Stomach (tissue), 9 donors: ENCODE measurements around the gene CXXC1. TPM values are rescaled to one million over a fixed set of nuclear protein-coding genes. Genes with fewer than 3 reads are reported as not detected.

Experiments used
- DNase-seq, 2 donors: peaks; one replicate each; pipeline versions ENCODE4 v3.0.0 to v3.0.0-alpha.2; 2013 to 2019
- H3K27ac ChIP-seq, 5 donors: fragments of 200-600 bp in 4 of 5; sonication (generic) in 4 of 5; one replicate each; pipeline ENCODE4 v1.5.1; 2013 to 2019; ENCODE audit warnings: mild to moderate bottlenecking in 1 of 5, moderate library complexity in 1 of 5
- H3K27me3 ChIP-seq, 3 donors: fragments of 200-600 bp; sonication (generic); one replicate each; pipeline ENCODE4 v1.5.1; 2017 to 2019; ENCODE audit warnings: mixed run types in 1 of 3
- H3K36me3 ChIP-seq, 4 donors: fragments of 200-600 bp; sonication (generic); 1 replicate in 3 of 4; 2 replicates in 1 of 4; pipeline ENCODE4 v1.5.1; 2016 to 2019
- H3K4me1 ChIP-seq, 4 donors: fragments of 200-600 bp; sonication (generic); one replicate each; pipeline ENCODE4 v1.5.1; 2016 to 2019
- H3K4me3 ChIP-seq, 4 donors: fragments of 200-600 bp; sonication (generic) in 3 of 4; one replicate each; pipeline ENCODE4 v1.5.1; 2016 to 2019; ENCODE audit warnings: mild to moderate bottlenecking in 1 of 4
- H3K9me3 ChIP-seq, 4 donors: fragments of 200-600 bp; sonication (generic); one replicate each; pipeline ENCODE4 v1.5.1; 2016 to 2019
- EP300 ChIP-seq: sonication (generic); formaldehyde crosslinking; IDR thresholded peaks from one replicate; pipeline ENCODE4 v1.6.1; 2017; ENCODE audit warnings: antibody characterized with exemption
- POLR2A ChIP-seq, 4 donors: fragments of 450-650 bp; IDR thresholded peaks; one replicate each; pipeline ENCODE4 v1.6.1; 2016; ENCODE audit warnings: antibody characterized with exemption in 4 of 4, control low read depth in 2 of 4, mild to moderate bottlenecking in 1 of 4, moderate library complexity in 1 of 4
- POLR2AphosphoS5 ChIP-seq, 3 donors: sonication (generic); formaldehyde crosslinking; IDR thresholded peaks; one replicate each; pipeline ENCODE4 v1.6.1; 2016; ENCODE audit warnings: antibody characterized with exemption in 3 of 3
- WGBS, 5 donors: extraction: QIAGEN DNeasy Blood & Tissue Kit in 3 of 5; methylation state at CpG; one replicate each; pipeline versions ENCODE4 v1.1.5 to v1.1.7; 2013 to 2018; 5-methylcytosine and 5-hydroxymethylcytosine counted together
- intact Hi-C: fragments of 100-400 bp; cut with DNase I; formaldehyde crosslinking; loops from one replicate; pipeline ENCODE4 v1.15.1; 2023; ENCODE audit warnings: low total_unique reads
- polyA plus RNA-seq, 3 donors: library from polyadenylated mRNA; stranded (reverse); fragments of 200-250 nt; gene quantifications; one replicate each; pipeline ENCODE4 v1.2.3, GENCODE V29; 2013
- total RNA-seq, 5 donors: library from RNA; depleted of rRNA; stranded (reverse); fragments of >200 nt; gene quantifications; one replicate each; pipeline versions ENCODE4 v1.1.0 to v1.2.3, GENCODE V29; 2014 to 2016
- TF ChIP-seq, protein P1 (sequence below), 7 experiments: fragments of 450-650 bp in 4 of 7; fragments of 200-600 bp in 3 of 7; sonication (generic) in 3 of 7; IDR thresholded peaks; one replicate each; pipeline ENCODE4 v1.5.1; 2016 to 2019; ENCODE audit warnings: antibody characterized with exemption in 7 of 7, control low read depth in 2 of 7, mild to moderate bottlenecking in 1 of 7
- donor health status: healthy with polysubstance abuse.
- donor health status: Bipolar disorder and iron deficiency.
- donor health status: healthy.

CXXC1 gene
- total and polyA plus RNA-seq, 8 donors, result 31.9 to 195 (median 72.8) TPM

DNA sequence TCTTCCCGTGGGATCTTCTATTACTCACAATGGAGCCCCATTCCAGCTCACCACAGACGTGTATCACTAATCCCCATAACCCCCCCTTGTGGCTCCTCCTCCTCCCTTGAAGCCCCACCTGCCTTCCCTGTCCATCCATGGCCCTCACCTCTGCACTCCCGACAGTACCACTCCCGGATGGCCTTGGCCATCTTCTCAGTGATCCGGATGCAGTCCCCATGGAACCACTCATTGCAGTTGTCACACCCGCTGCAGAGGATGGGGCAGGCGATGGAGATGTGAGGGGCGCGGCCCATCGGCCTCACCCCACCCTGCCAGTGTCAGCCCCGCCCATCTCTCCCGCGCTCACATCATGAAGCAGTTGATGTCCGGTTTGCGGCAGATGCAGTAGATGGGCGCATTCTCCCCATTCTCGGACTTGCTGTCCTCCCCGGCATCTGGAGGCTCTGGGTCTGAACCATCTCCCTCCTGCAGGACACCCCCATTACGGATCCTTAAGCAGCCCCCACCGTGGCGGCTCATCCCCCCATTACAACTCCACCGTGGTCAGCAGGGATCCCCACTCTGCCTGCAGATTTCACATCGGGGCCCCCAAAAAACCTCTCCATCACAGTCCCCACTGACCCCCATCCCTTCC is 983 bp downstream of the CXXC1 start:
- Histone ChIP-seq H3K4me3 (peak overlapping the region; percentile 70 to 89 (median 75)), H3K27me3 (no peaks in the 10 kb centered on the region), H3K36me3 (peaks cover 27 to 41% (median 40%) of the 10 kb centered on the region in 4 donors), H3K27ac (peak overlapping the region; percentile 84 to 92 (median 90)), H3K4me1 (peaks cover 6 to 32% (median 24%) of the 10 kb centered on the region in 4 donors), H3K9me3 (no peaks in the 10 kb centered on the region)
- WGBS, 5 donors, result 12 to 23% (median 15%) methylated on average over 15 to 23 of the region's 23 CpGs
- peak in 1 of 2 donors; percentile 57 for DNase-seq
- intact Hi-C loops, result no loop called here
- TF ChIP-seq POLR2AphosphoS5 (IDR thresholded peaks at IDR 0.05) (no peak), POLR2A (IDR thresholded peaks at IDR 0.05) (no peak)

DNA sequence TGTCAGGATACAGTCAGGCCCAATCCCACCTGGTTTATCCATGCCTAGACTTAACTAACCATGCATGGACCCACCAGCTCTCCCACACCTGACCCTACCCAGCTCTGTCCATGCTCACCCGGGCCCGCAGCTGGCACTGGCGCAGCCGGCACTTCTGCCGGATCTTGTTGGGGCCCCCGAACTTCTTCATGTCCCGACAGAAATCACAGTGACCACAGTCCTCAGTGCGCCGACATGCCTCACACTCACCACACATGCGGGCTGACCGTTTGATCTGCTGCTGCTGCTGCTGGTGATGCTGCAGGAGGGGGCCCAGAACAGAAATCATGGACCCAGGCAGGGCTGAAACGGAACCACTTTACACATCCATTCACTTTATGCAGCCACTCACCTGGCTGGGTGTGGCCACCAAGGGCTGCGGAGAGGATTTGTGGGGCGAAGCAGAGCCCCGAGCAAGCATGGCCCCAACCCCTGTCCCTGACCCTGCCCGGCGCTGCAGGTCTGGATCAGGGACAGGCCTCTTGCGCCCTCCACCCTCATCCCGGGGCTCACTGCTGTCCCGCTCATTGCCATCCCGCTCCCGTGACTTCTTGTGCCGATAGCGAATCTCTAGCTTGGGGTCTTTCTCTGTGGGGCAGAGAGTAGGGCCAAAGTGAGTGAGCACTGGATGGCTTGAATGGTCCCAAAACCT is 1.7 kb downstream of the CXXC1 start:
- intact Hi-C loops, result no loop called here
- no peak for DNase-seq
- 94 to 98% (median 97%) methylated on average over 24 of the region's 24 CpGs for WGBS, 5 donors
- peaks cover 27 to 41% (median 40%) of the 10 kb centered on the region in 4 donors for H3K36me3 ChIP-seq
- H3K9me3 ChIP-seq, result no peaks in the 10 kb centered on the region
- peak overlapping the region in 1 of 5 donors; percentile 92 for H3K27ac ChIP-seq
- no peaks in the 10 kb centered on the region for H3K27me3 ChIP-seq
- TF ChIP-seq EP300, result no peak
- TF ChIP-seq POLR2AphosphoS5 (IDR thresholded peaks at IDR 0.05), result no peak
- no peak for TF ChIP-seq POLR2A (IDR thresholded peaks at IDR 0.05)
- TF ChIP-seq, protein P1, sequence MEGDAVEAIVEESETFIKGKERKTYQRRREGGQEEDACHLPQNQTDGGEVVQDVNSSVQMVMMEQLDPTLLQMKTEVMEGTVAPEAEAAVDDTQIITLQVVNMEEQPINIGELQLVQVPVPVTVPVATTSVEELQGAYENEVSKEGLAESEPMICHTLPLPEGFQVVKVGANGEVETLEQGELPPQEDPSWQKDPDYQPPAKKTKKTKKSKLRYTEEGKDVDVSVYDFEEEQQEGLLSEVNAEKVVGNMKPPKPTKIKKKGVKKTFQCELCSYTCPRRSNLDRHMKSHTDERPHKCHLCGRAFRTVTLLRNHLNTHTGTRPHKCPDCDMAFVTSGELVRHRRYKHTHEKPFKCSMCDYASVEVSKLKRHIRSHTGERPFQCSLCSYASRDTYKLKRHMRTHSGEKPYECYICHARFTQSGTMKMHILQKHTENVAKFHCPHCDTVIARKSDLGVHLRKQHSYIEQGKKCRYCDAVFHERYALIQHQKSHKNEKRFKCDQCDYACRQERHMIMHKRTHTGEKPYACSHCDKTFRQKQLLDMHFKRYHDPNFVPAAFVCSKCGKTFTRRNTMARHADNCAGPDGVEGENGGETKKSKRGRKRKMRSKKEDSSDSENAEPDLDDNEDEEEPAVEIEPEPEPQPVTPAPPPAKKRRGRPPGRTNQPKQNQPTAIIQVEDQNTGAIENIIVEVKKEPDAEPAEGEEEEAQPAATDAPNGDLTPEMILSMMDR (IDR thresholded peaks at IDR 0.05), result no peak
- no peak overlapping the region for H3K4me3 ChIP-seq
- peaks cover 6 to 32% (median 24%) of the 10 kb centered on the region in 4 donors for H3K4me1 ChIP-seq

DNA sequence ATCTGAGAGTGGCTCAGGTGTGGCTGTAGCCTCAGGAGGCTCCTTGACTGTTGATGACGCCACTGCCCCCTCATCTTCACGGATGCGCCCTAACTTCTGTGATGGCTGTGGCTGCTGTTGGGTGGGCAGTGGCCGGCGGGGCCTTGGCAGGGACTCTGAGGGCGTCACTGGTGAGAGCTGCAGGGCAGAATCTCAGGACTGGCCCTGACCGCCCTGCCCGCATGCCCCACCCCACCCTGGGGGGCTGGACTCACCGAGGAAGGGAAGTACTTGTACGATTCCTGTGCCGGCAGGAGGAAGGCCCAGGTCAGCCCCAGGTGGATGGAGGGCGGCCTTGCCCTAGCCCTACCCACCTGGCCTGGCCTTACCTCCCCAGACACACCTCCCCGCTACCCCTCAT is 2.4 kb downstream of the CXXC1 start:
- Histone ChIP-seq H3K4me1 (peaks cover 13 to 39% (median 31%) of the 10 kb centered on the region in 4 donors), H3K36me3 (peaks cover 27 to 41% (median 40%) of the 10 kb centered on the region in 4 donors), H3K27me3 (no peaks in the 10 kb centered on the region), H3K4me3 (no peak overlapping the region), H3K9me3 (no peaks in the 10 kb centered on the region), H3K27ac (no peak overlapping the region)
- TF ChIP-seq, protein P1 (IDR thresholded peaks at IDR 0.05), result no peak
- no peak for TF ChIP-seq POLR2AphosphoS5 (IDR thresholded peaks at IDR 0.05)
- no peak for TF ChIP-seq EP300
- TF ChIP-seq POLR2A (IDR thresholded peaks at IDR 0.05), result no peak
- intact Hi-C loops, result no loop called here
- no peak for DNase-seq
- 85 to 95% (median 90%) methylated on average over 4 to 13 of the region's 13 CpGs for WGBS, 5 donors

DNA sequence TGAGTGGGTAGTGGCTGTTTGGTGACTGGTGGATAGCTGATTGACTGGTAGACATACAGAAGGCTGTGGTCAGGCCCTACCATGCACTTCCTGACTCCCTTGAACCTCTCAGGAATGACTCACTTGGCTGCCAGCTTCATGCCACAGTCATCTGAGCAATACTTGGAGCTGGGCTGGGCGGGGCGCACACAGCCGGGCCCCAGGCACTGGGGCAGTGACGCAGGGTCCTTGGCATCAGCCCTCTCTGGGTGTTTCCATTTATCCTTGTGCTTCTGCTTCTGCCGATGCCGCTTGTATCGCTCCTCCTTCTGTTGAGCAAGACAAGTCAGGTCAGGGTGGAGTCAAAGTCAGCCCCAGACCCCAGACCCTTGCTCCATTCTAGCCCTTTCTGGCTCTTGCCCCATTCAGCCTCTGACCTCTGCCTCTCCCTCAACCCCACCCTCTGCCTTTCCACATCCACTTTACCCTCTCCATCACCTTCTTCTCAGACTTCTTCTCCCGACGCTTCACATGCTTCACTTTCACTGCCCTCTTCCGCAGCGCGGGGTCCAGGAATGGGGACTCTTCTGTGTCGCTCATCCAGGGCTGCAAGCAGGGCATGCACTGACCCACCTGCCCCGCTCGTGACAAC is 3.1 kb downstream of the CXXC1 start:
- DNase-seq, result no peak
- no peak overlapping the region for H3K4me3 ChIP-seq
- intact Hi-C loops, result no loop called here
- no peaks in the 10 kb centered on the region for H3K27me3 ChIP-seq
- H3K36me3 ChIP-seq, result peaks cover 27 to 46% (median 42%) of the 10 kb centered on the region in 4 donors
- no peak overlapping the region for H3K27ac ChIP-seq
- no peak for TF ChIP-seq POLR2A (IDR thresholded peaks at IDR 0.05)
- TF ChIP-seq, protein P1 (IDR thresholded peaks at IDR 0.05), result no peak
- no peak for TF ChIP-seq POLR2AphosphoS5 (IDR thresholded peaks at IDR 0.05)
- TF ChIP-seq EP300, result no peak
- H3K9me3 ChIP-seq, result no peaks in the 10 kb centered on the region
- 88 to 95% (median 94%) methylated on average over 15 of the region's 15 CpGs for WGBS, 5 donors
- H3K4me1 ChIP-seq, result peaks cover 20 to 46% (median 38%) of the 10 kb centered on the region in 4 donors
